ENCODE results near the gene AKT3.

GRCh38 chr1:243457363-243457982 lies 392.6 kb downstream of the AKT3 start:
- no peak for TF ChIP-seq POLR2A (IDR thresholded peaks at IDR 0.05)
- TF ChIP-seq CTCF (IDR thresholded peaks at IDR 0.05 in 4 of 5, conservative IDR thresholded peaks at IDR 0.05 in 1 of 5): no peak

Measured in gastrocnemius medialis (tissue), 4 donors.